GM21737 (cell line): ENCODE data around the gene PRAME.
"Not testable (repeated sequence)": the region's sequence is repeated elsewhere in the genome, so short reads cannot be mapped to it uniquely, and the experiment has no call there.

Experiments used
- ATAC-seq: cut with Tn5 transposase; IDR thresholded peaks from one replicate; pipeline ENCODE4 v1.9.1; 2021; ENCODE audit warnings: mild to moderate bottlenecking, moderate library complexity; ENCODE audit not compliant: unreplicated experiment

Gene PRAME

GRCh38 chr22:22553141-22553540, 5.9 kb downstream of the PRAME start:
- ATAC-seq, result no peak

GRCh38 chr22:22552630-22553029, 6.4 kb downstream of the PRAME start:
- no peak for ATAC-seq

- no peak for ATAC-seq
Observed at GRCh38 chr22:22550789-22551434, 8.2 kb downstream of the PRAME start.

- ATAC-seq, result no peak
Observed at GRCh38 chr22:22548910-22549309, 10.2 kb downstream of the PRAME start.

GRCh38 chr22:22548317-22548716, 10.7 kb downstream of the PRAME start:
- no peak for ATAC-seq

GRCh38 chr22:22547692-22548300, 11.3 kb downstream of the PRAME start:
- no peak for ATAC-seq

GRCh38 chr22:22547226-22547625, 11.8 kb downstream of the PRAME start:
- ATAC-seq, result no peak

- no peak for ATAC-seq
Observed at GRCh38 chr22:22546490-22546889, 12.6 kb downstream of the PRAME start.

GRCh38 chr22:22545084-22545483, 14.0 kb downstream of the PRAME start:
- ATAC-seq, result no peak

- ATAC-seq, result no peak
Observed at GRCh38 chr22:22538226-22538989, 20.7 kb downstream of the PRAME start.

- ATAC-seq, result no peak
Observed at GRCh38 chr22:22536916-22537315, 22.1 kb downstream of the PRAME start.

- ATAC-seq, result no peak
Observed at GRCh38 chr22:22536515-22536914, 22.6 kb downstream of the PRAME start.

- no peak for ATAC-seq
Observed at GRCh38 chr22:22535662-22536061, 23.4 kb downstream of the PRAME start.

- ATAC-seq, result no peak
Observed at GRCh38 chr22:22534604-22535415, 24.3 kb downstream of the PRAME start.

- no peak for ATAC-seq
Observed at GRCh38 chr22:22533863-22534262, 25.2 kb downstream of the PRAME start.

GRCh38 chr22:22533417-22533816, 25.6 kb downstream of the PRAME start:
- ATAC-seq, result no peak

- not testable (repeated sequence) for ATAC-seq
Observed at GRCh38 chr22:22532547-22533071, 26.5 kb downstream of the PRAME start.

- ATAC-seq, result no peak
Observed at GRCh38 chr22:22531770-22532546, 27.1 kb downstream of the PRAME start.

- no peak for ATAC-seq
Observed at GRCh38 chr22:22528780-22529179, 30.3 kb downstream of the PRAME start.

GRCh38 chr22:22527312-22527711, 31.8 kb downstream of the PRAME start:
- no peak for ATAC-seq
